ENCODE results near the gene RIPPLY3.
A peak's percentile ranks its signal among the peaks of the same experiment; 100 is the strongest.

RIPPLY3 gene

GRCh38 chr21:37006486-37007291, at the start of gene RIPPLY3:
Gene RIPPLY3, plus strand, starts transcription at chr21:37006702. Its CDS starts 71 bp downstream, at chr21:37006773.
- DNase-seq, result peak; percentile 10

- DNase-seq, result no peak
Measured at GRCh38 chr21:36959020-36959835, 47.3 kb upstream of the RIPPLY3 start.

GRCh38 chr21:36960676-36961284, 45.7 kb upstream of the RIPPLY3 start:
- no peak for DNase-seq

GRCh38 chr21:36962098-36962780, 44.3 kb upstream of the RIPPLY3 start:
- no peak for DNase-seq

- no peak for DNase-seq
Measured at GRCh38 chr21:36964398-36964797, 42.1 kb upstream of the RIPPLY3 start.

GRCh38 chr21:36964827-36965719, 41.4 kb upstream of the RIPPLY3 start:
- DNase-seq, result no peak

GRCh38 chr21:36965720-36966065, 40.8 kb upstream of the RIPPLY3 start:
- no peak for DNase-seq

- DNase-seq, result peak; percentile 88
Measured at GRCh38 chr21:36966066-36966820, 40.3 kb upstream of the RIPPLY3 start, which contains the start of gene HLCS. Gene HLCS, minus strand, starts transcription at chr21:36966669. Its CDS starts 31 bp downstream, at chr21:36966638.

GRCh38 chr21:36966821-36967768, 39.4 kb upstream of the RIPPLY3 start:
- DNase-seq, result no peak

- no peak for DNase-seq
Measured at GRCh38 chr21:36968414-36968813, 38.1 kb upstream of the RIPPLY3 start.

- no peak for DNase-seq
Measured at GRCh38 chr21:36968976-36969375, 37.5 kb upstream of the RIPPLY3 start.

- DNase-seq, result no peak
Measured at GRCh38 chr21:36973986-36974850, 32.3 kb upstream of the RIPPLY3 start.

- no peak for DNase-seq
Measured at GRCh38 chr21:36974851-36975192, 31.7 kb upstream of the RIPPLY3 start.

- no peak for DNase-seq
Measured at GRCh38 chr21:36976228-36976861, 30.2 kb upstream of the RIPPLY3 start.

GRCh38 chr21:36976882-36977651, 29.4 kb upstream of the RIPPLY3 start:
- DNase-seq, result peak; percentile 23

GRCh38 chr21:36980280-36981048, 26.0 kb upstream of the RIPPLY3 start:
- peak; percentile 20 for DNase-seq

GRCh38 chr21:36981049-36981391, 25.5 kb upstream of the RIPPLY3 start:
- no peak for DNase-seq

All from CD4-positive, alpha-beta T cell treated with Interleukin-6 for 4 hours (primary cell).